Islet precursor cell (in vitro differentiated cells): Measurements from ENCODE around the gene SMAD7.
"Not testable (repeated sequence)": the region's sequence is repeated elsewhere in the genome, so short reads cannot be mapped to it uniquely, and the experiment has no call there.

ENCODE experiments used
- DNase-seq: peaks from one replicate; pipeline ENCODE4 v3.0.0-alpha.2; 2018

SMAD7 gene

DNA sequence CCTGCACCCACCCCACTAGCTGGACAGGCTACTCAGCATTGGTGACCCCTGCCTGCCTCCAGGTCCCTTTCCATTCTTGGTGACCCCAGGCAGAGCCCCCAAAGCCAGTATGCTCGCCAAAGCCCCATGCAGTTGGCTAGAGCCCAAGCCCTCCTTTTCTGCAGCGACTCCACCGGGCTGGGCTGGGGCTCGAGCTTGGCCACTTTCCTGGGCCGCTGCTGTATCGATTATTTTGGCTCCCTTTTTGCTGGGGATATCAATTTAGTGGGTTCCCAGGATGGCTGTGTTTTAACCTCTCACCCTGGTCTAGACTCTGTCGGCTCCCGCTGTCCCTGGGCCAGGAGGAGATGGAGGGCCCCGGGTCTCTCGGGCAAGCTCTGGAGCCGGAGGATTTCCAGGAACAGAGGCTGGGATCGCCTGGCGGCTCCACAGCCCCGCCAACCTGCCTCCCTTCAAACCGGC, 76.0 kb downstream of the SMAD7 start:
- DNase-seq, result no peak

DNA sequence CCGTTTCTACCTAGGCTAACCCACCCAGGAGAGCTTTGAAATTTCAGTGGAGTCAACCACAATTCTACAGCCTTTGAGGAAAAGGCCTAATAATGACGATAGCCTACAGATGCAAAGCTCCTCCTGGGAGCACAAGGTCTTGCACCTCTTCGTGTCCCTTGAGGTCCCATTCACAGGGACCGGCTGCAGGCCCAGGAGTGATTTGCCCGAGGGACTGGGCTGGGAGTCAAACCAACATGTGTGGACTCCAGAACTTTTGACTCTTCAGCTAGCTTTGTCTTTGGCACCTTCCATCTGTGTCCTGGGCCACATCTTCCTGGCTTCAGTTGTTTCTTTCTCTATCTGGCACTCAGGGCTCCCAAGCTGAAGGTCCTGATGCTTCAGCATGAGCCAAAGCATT, 76.5 kb downstream of the SMAD7 start:
- DNase-seq, result no peak

DNA sequence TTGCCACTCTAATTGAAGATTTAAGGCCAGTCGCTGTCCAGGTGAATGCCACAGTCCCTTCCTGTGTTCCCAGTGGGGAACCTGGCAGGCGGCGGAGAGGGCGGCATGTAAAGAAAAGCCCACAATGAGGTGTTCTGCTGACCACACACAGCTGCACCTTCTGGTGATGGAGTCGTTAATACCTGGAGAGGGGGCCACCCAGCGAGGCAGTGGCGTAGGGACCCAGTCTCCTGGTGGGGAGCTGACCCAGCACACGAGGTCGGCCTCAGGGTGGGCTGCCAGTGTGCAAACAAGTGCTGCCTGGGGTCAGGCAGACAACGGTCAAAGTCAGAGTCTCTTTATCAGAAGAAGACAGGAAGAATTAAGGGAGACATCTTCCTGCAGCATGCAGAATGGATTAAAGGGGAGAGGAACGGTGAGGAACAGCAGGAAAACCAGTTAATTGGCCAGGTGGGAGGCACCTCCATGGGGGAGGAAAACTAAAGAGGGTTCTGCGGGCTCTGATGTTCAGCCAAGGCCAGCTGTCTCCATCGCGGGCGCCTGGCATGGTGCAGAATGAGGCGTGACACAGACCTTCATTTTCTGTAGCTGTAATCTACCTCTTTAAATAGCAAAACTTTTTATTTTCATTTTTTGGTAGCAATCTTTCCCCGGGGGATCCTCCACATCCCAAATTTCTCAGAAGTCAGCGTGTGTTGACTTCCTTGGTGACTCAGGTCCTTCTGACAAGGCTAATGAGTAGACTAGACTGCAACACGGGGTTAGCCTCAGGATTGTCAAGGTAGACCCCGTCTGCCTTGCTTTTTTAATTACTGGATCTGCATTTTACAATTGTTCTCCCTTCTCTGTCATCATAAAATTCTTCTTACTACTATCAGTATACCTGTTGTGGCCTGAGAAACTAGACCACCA, 78.3 kb downstream of the SMAD7 start:
- DNase-seq, result no peak

- DNase-seq, result no peak
These were observed 79.2 kb downstream of the SMAD7 start for GRCh38 chr18:48871391-48872166.

GRCh38 chr18:48870926-48871325, 79.8 kb downstream of the SMAD7 start:
- not testable (repeated sequence) for DNase-seq
